Tibial nerve (tissue), 4 donors: Measurements from ENCODE around the gene AVP. TPM values are rescaled to one million over a fixed set of nuclear protein-coding genes. Genes with fewer than 3 reads are reported as not detected.
"Not testable (repeated sequence)": the region's sequence is repeated elsewhere in the genome, so short reads cannot be mapped to it uniquely, and the experiment has no call there.

ENCODE experiments used
- DNase-seq, 2 donors: peaks; one replicate each; pipeline ENCODE4 v3.0.0-alpha.2; 2019; ENCODE audit warnings: low spot score in 2 of 2
- H3K27ac ChIP-seq, 4 donors: fragments of 200-600 bp; sonication (generic) in 3 of 4; one replicate each; pipeline ENCODE4 v1.5.1; 2017 to 2019; ENCODE audit warnings: mild to moderate bottlenecking in 1 of 4
- H3K27me3 ChIP-seq, 2 donors: fragments of 200-600 bp; sonication (generic) in 1 of 2; one replicate each; pipeline versions ENCODE4 v1.5.1 to v1.6.0; 2017 to 2019
- H3K36me3 ChIP-seq, 3 donors: fragments of 200-600 bp; sonication (generic); one replicate each; pipeline ENCODE4 v1.5.1; 2018 to 2019
- H3K4me1 ChIP-seq, 4 donors: fragments of 200-600 bp; sonication (generic) in 3 of 4; one replicate each; pipeline ENCODE4 v1.5.1; 2017 to 2019
- H3K4me3 ChIP-seq, 4 donors: fragments of 200-600 bp; sonication (generic) in 3 of 4; one replicate each; pipeline ENCODE4 v1.5.1; 2017 to 2019; ENCODE audit warnings: mild to moderate bottlenecking in 1 of 4, moderate library complexity in 1 of 4
- H3K9me3 ChIP-seq, 4 donors: fragments of 200-600 bp; sonication (generic) in 3 of 4; one replicate each; pipeline ENCODE4 v1.5.1; 2017 to 2019
- EP300 ChIP-seq, 2 donors: sonication (generic); formaldehyde crosslinking; IDR thresholded peaks; one replicate each; pipeline ENCODE4 v1.6.1; 2017; ENCODE audit warnings: antibody characterized with exemption in 2 of 2, mild to moderate bottlenecking in 1 of 2
- POLR2A ChIP-seq, 2 donors: fragments of 450-650 bp; IDR thresholded peaks; one replicate each; pipeline ENCODE4 v1.6.1; 2017; ENCODE audit warnings: antibody characterized with exemption in 2 of 2, mild to moderate bottlenecking in 2 of 2, moderate library complexity in 2 of 2
- WGBS, 2 donors: methylation state at CpG; one replicate each; pipeline ENCODE4 v1.1.5; 2018; 5-methylcytosine and 5-hydroxymethylcytosine counted together
- total RNA-seq, 4 donors: library from RNA; depleted of rRNA; stranded (reverse); fragments of >200 nt; gene quantifications; one replicate each; pipeline ENCODE4 v1.1.0, GENCODE V29; 2016
- TF ChIP-seq, protein P1 (sequence below), 5 experiments: fragments of 200-600 bp in 3 of 5; fragments of 450-650 bp in 2 of 5; sonication (generic) in 3 of 5; IDR thresholded peaks; one replicate each; pipeline ENCODE4 v1.5.1; 2016 to 2019; ENCODE audit warnings: antibody characterized with exemption in 5 of 5, mild to moderate bottlenecking in 3 of 5, moderate library complexity in 2 of 5

AVP gene
- total RNA-seq, 4 donors from 2014 or later: not detected

DNA sequence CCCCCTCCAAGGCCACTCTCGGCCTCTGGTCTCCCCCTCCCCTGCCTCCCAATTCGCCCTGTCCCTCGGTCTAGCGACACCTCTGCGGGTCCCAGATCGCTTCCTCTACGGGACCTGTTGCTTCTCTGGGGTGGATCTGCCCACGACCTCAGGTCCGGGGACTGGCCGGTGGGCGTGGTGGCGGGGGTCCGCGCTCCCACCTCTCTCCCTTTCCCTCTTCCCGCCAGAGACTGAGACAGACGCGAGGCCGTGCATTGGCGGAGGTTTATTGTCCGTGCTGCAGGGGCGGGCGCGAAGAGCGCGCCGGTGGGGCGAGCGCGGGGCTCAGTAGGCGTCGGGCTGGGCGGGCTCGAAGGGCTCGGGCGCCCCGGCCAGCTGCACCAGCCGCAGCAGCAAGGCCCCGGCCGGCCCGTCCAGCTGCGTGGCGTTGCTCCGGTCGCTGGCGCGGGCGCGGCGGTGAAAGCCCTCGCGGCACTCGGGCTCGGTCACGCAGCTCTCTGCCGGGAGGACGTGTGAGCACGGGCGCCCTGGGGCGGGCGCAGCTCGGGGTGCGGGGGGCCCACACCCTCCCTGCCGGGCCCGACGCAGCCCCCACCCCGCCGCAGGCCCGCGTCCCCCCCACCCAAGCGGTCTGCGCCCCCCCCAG, 2.1 kb downstream of the AVP start:
- H3K4me1 ChIP-seq: peaks cover 0 to 28% (median 2%) of the 10 kb centered on the region in 4 donors
- 4 to 18% methylated on average over 13 to 60 of the region's 71 CpGs for WGBS, 2 donors
- TF ChIP-seq EP300 (IDR thresholded peaks at IDR 0.05): no peak
- TF ChIP-seq, protein P1, sequence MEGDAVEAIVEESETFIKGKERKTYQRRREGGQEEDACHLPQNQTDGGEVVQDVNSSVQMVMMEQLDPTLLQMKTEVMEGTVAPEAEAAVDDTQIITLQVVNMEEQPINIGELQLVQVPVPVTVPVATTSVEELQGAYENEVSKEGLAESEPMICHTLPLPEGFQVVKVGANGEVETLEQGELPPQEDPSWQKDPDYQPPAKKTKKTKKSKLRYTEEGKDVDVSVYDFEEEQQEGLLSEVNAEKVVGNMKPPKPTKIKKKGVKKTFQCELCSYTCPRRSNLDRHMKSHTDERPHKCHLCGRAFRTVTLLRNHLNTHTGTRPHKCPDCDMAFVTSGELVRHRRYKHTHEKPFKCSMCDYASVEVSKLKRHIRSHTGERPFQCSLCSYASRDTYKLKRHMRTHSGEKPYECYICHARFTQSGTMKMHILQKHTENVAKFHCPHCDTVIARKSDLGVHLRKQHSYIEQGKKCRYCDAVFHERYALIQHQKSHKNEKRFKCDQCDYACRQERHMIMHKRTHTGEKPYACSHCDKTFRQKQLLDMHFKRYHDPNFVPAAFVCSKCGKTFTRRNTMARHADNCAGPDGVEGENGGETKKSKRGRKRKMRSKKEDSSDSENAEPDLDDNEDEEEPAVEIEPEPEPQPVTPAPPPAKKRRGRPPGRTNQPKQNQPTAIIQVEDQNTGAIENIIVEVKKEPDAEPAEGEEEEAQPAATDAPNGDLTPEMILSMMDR (IDR thresholded peaks at IDR 0.05): no peak
- no peak for TF ChIP-seq POLR2A (IDR thresholded peaks at IDR 0.05)
- H3K4me3 ChIP-seq: peak overlapping the region in 1 of 4 donors; percentile 34
- H3K27ac ChIP-seq: no peak overlapping the region
- no peaks in the 10 kb centered on the region for H3K36me3 ChIP-seq
- H3K27me3 ChIP-seq: peaks cover 0 to 80% of the 10 kb centered on the region in 2 donors
- no peak for DNase-seq
- H3K9me3 ChIP-seq: no peaks in the 10 kb centered on the region

DNA sequence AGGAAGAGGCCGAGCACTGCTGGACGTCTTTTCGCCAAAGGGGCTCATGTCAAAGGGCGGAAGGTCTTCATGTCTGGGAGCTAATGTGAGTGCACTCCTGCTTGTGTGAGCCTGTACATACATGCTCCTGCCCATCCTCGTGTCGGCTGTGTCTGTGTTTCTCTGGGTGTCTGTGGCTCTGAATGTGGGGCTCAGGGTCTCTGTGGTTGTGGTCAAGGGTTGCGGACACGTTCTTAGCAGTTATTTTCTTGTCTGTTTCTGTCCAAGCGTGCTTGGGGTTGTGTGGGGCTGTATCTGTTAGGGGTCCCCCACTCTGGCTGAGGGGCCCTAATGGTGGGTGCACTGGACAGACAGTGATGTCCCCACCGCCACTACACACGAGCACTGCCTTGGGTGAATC, 2.9 kb downstream of the AVP start:
- 86 to 93% methylated on average over 9 to 11 of the region's 11 CpGs for WGBS, 2 donors
- peaks cover 0 to 86% of the 10 kb centered on the region in 2 donors for H3K27me3 ChIP-seq

DNA sequence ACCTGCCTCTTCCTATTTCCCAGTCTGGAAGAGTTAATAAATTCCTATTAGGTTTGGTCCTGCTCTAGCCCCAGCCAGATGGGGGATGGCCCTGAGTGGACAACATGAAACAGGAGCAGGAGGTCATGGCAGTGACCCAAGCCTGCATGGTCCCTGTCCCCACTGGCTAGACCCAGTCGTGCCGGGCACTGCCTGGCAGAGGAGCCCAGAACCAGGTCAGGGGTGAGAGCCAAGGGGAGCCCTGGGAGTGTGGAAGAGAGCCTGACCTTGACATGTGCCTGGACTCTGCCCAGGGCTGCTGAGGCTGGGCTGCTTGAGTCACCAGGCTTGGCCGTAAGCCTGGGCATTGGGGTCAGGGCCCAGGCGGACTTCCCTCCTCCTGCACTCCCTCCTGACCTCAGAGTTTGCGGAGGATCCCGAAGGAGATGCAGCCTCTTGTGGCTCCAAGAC, 3.6 kb downstream of the AVP start:
- TF ChIP-seq, protein P1 (IDR thresholded peaks at IDR 0.05): no peak
- TF ChIP-seq POLR2A (IDR thresholded peaks at IDR 0.05) (no peak), EP300 (IDR thresholded peaks at IDR 0.05) (no peak)
- Histone ChIP-seq H3K36me3 (no peaks in the 10 kb centered on the region), H3K4me3 (no peak overlapping the region), H3K27me3 (peaks cover 0 to 91% of the 10 kb centered on the region in 2 donors), H3K27ac (no peak overlapping the region), H3K4me1 (peaks cover 0 to 28% (median 2%) of the 10 kb centered on the region in 4 donors), H3K9me3 (peaks cover 0 to 7% (median 0%) of the 10 kb centered on the region in 4 donors)
- 37 to 40% methylated on average over 6 of the region's 6 CpGs for WGBS, 2 donors
- DNase-seq: peak; percentile 9 to 17

More for the DNA sequence above, 2.9 kb downstream of the AVP start:
- Histone ChIP-seq H3K27ac (no peak overlapping the region), H3K4me1 (peaks cover 0 to 28% (median 2%) of the 10 kb centered on the region in 4 donors), H3K36me3 (no peaks in the 10 kb centered on the region), H3K4me3 (no peak overlapping the region), H3K9me3 (peaks cover 0 to 4% (median 0%) of the 10 kb centered on the region in 4 donors)
- no peak for TF ChIP-seq POLR2A (IDR thresholded peaks at IDR 0.05)
- DNase-seq: no peak

DNA sequence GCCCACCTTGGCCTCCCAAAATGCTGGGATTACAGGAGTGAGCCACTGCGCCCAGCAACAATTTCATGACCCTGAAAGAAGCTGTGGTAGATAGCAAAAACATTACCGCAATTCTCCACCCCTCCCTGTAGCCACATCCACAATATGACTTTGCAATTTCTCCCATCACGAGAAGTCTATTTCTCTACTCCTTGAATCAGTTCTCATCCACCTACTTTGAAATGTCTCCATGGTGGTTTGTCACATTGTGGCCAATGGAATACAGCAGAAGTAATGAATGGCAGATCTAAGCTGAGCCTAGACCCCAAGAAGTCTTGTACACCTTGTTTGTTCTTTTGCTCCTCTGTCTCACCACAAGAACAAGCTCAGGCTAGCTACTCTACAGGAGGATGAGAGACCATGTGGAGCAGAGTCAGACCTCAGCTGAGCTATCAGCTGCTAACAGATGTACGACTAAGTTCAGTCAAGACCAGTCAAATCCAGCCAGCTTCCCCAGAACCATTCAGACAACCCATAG, 6.8 kb downstream of the AVP start:
- peaks cover 0 to 19% (median 0%) of the 10 kb centered on the region in 4 donors for H3K4me1 ChIP-seq
- no peak overlapping the region for H3K4me3 ChIP-seq
- peaks cover 0 to 7% (median 0%) of the 10 kb centered on the region in 4 donors for H3K9me3 ChIP-seq
- H3K27ac ChIP-seq: no peak overlapping the region
- no peaks in the 10 kb centered on the region for H3K36me3 ChIP-seq
- H3K27me3 ChIP-seq: peaks cover 0 to 90% of the 10 kb centered on the region in 2 donors
- no peak for DNase-seq
- TF ChIP-seq POLR2A (IDR thresholded peaks at IDR 0.05) (no peak), EP300 (IDR thresholded peaks at IDR 0.05) (no peak)
- TF ChIP-seq, protein P1 (IDR thresholded peaks at IDR 0.05): no peak
- WGBS, 2 donors: 81 to 83% methylated on average over 4 of the region's 4 CpGs

DNA sequence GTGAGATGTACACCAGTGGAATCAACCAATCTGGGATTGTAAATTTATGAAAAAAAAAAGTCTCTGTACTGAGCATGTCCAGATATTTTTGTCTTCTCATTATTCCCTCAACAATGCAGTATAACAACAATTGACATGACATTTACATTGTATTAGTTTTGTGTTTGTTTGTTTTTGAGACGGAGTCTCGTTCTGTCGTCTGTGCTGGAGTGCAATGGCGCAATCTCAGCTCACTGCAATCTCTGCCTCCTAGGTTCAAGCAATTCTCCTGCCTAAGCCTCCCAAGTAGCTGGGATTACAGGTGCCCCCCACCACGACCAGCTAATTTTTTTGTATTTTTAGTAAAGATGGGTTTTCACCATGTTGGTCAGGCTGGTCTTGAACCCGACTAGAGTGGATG, 9.2 kb downstream of the AVP start:
- not testable (repeated sequence) for H3K9me3 ChIP-seq, H3K4me3 ChIP-seq, H3K27ac ChIP-seq, H3K36me3 ChIP-seq, DNase-seq
- Histone ChIP-seq H3K4me1 (peaks cover 0 to 11% (median 2%) of the 10 kb centered on the region in 4 donors), H3K27me3 (peaks cover 0 to 92% of the 10 kb centered on the region in 2 donors)
- 79 to 81% methylated on average over 6 of the region's 6 CpGs for WGBS, 2 donors

DNA sequence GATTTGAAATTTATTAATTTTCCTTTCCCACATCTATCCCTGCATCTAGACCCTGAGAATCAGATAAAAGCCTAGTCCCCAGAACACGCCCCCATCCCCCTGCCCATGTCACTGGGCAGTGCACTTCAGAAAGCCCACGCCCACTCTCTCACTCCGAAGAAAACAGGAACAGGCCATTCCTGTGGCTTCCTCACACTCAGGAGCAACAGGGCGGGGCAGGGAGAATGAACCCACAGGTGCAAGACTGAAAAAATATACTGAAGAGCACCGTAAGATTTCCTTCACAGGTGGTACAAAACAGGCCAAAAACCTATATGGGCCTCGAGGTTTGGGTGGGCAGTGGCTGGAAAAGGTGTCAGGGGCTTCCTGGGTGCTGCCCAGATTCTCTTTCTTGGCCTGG, 9.7 kb downstream of the AVP start:
- H3K36me3 ChIP-seq: no peaks in the 10 kb centered on the region
- TF ChIP-seq POLR2A (IDR thresholded peaks at IDR 0.05) (no peak), EP300 (IDR thresholded peaks at IDR 0.05) (no peak)
- TF ChIP-seq, protein P1 (IDR thresholded peaks at IDR 0.05): no peak
- peaks cover 0 to 92% of the 10 kb centered on the region in 2 donors for H3K27me3 ChIP-seq
- no peak for DNase-seq
- H3K27ac ChIP-seq: no peak overlapping the region
- H3K9me3 ChIP-seq: peaks cover 0 to 7% (median 0%) of the 10 kb centered on the region in 4 donors
- peaks cover 0 to 11% (median 2%) of the 10 kb centered on the region in 4 donors for H3K4me1 ChIP-seq
- H3K4me3 ChIP-seq: no peak overlapping the region
- 69 to 77% methylated on average over 6 of the region's 6 CpGs for WGBS, 2 donors

DNA sequence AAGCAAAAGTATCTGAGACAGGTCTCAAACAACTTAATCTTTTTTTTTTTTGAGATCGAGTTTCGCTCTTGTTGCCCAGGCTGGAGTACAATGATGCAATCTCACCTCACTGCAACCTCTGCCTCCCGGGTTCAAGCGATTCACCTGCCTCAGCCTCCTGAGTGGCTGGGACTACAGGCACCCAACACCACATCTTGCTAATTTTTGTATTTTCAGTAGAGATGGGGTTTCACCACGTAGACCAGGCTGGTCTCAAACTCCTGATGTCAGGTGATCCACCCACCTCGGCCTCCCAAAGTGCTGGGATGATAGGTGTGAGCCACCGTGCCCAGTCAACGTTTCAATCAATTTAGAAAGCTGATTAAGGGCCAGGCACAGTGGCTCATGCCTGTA, 11.3 kb downstream of the AVP start:
- Histone ChIP-seq H3K4me1 (peaks cover 0 to 11% (median 2%) of the 10 kb centered on the region in 4 donors), H3K27me3 (peaks cover 0 to 86% of the 10 kb centered on the region in 2 donors)
- DNase-seq, H3K36me3 ChIP-seq, H3K4me3 ChIP-seq, H3K27ac ChIP-seq, H3K9me3 ChIP-seq: not testable (repeated sequence)
- 94 to 95% methylated on average over 8 of the region's 8 CpGs for WGBS, 2 donors
